ENCODE measurements around the gene ULK1.
"Not testable (repeated sequence)": the region's sequence is repeated elsewhere in the genome, so short reads cannot be mapped to it uniquely, and the experiment has no call there.

GRCh38 chr12:131877216-131877615, 17.2 kb upstream of the ULK1 start:
- TF ChIP-seq, protein P1, sequence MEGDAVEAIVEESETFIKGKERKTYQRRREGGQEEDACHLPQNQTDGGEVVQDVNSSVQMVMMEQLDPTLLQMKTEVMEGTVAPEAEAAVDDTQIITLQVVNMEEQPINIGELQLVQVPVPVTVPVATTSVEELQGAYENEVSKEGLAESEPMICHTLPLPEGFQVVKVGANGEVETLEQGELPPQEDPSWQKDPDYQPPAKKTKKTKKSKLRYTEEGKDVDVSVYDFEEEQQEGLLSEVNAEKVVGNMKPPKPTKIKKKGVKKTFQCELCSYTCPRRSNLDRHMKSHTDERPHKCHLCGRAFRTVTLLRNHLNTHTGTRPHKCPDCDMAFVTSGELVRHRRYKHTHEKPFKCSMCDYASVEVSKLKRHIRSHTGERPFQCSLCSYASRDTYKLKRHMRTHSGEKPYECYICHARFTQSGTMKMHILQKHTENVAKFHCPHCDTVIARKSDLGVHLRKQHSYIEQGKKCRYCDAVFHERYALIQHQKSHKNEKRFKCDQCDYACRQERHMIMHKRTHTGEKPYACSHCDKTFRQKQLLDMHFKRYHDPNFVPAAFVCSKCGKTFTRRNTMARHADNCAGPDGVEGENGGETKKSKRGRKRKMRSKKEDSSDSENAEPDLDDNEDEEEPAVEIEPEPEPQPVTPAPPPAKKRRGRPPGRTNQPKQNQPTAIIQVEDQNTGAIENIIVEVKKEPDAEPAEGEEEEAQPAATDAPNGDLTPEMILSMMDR (conservative IDR thresholded peaks at IDR 0.05 in 1 of 2, IDR thresholded peaks at IDR 0.05 in 1 of 2; ENCODE audit: low read depth in 1 of 2, low read length in 2 of 2): not testable (repeated sequence)
- not testable (repeated sequence) for TF ChIP-seq EZH2 (IDR thresholded peaks at IDR 0.05; ENCODE audit: low read length, missing control alignments)
